OCI-LY3 (cell line): Measurements from ENCODE around the gene IL1RAPL1.
A peak's percentile ranks its signal among the peaks of the same experiment; 100 is the strongest.

Experiments used
- H2AFZ ChIP-seq: fragments of 200-600, 300-600 bp; shearing (Covaris generic); 2 replicates; pipeline ENCODE4 v1.6.0; 2014; ENCODE audit warnings: antibody characterized with exemption, low read depth, low read length
- H3K27ac ChIP-seq: fragments of 200-600, 300-600 bp; sonication (generic); 2 replicates; pipeline ENCODE4 v1.5.1; 2014; ENCODE audit warnings: mild to moderate bottlenecking, low read length, moderate library complexity, mixed read lengths
- H3K27me3 ChIP-seq: fragments of 200-600, 300-600 bp; sonication (generic); 2 replicates; pipeline ENCODE4 v1.6.1; 2014; ENCODE audit warnings: low read depth, low read length, mixed read lengths
- H3K36me3 ChIP-seq: fragments of 200-600, 300-600 bp; sonication (generic); replicated peaks from 2 replicates; pipeline ENCODE3; 2014; ENCODE audit warnings: low read depth, low read length, mixed read lengths
- H3K4me1 ChIP-seq: fragments of 300-600, 200-600 bp; sonication (generic); 2 replicates; pipeline ENCODE4 v1.6.1; 2014; ENCODE audit warnings: low read length, mixed read lengths
- H3K4me2 ChIP-seq: fragments of 200-600, 300-600 bp; sonication (generic); 2 replicates; pipeline ENCODE4 v1.6.1; 2014; ENCODE audit warnings: low read length, mixed read lengths
- H3K4me3 ChIP-seq: fragments of 300-600, 200-600 bp; sonication (generic); 2 replicates; pipeline ENCODE4 v1.5.1; 2014; ENCODE audit warnings: antibody characterized with exemption, mild to moderate bottlenecking, low read length, moderate library complexity
- H3K79me2 ChIP-seq: fragments of 300-600, 200-600 bp; shearing (Covaris generic); 2 replicates; pipeline ENCODE4 v1.6.1; 2014; ENCODE audit warnings: mild to moderate bottlenecking, low read length, mixed read lengths
- H3K9ac ChIP-seq: fragments of 300-600, 200-600 bp; shearing (Covaris generic); 2 replicates; pipeline ENCODE4 v1.6.0; 2014; ENCODE audit warnings: mild to moderate bottlenecking, low read length, moderate library complexity
- H3K9me3 ChIP-seq: fragments of 200-600, 300-600 bp; shearing (Covaris generic); 2 replicates; pipeline ENCODE4 v1.6.1; 2014; ENCODE audit warnings: low read length, mixed read lengths; ENCODE audit not compliant: insufficient read depth
- H4K20me1 ChIP-seq: fragments of 200-600, 300-600 bp; sonication (generic); 2 replicates; pipeline ENCODE4 v1.6.1; 2016; ENCODE audit warnings: low read length, mixed read lengths; ENCODE audit not compliant: insufficient read depth
- CTCF ChIP-seq: fragments of 200-600, 300-600 bp; sonication (generic); IDR thresholded peaks from 2 replicates; pipeline ENCODE4 v1.5.1; 2014; ENCODE audit warnings: antibody characterized with exemption, low read length, low read depth
- EZH2phosphoT487 ChIP-seq: fragments of 200-600 bp; shearing (Covaris generic); IDR thresholded peaks from 2 replicates; pipeline ENCODE4 v1.6.1; 2018; ENCODE audit warnings: antibody characterized with exemption, mixed run types, low read depth

IL1RAPL1 gene

GRCh38 chrX:29225670-29226069 is 638.4 kb downstream of the IL1RAPL1 start:
- H3K9ac ChIP-seq = no peak overlapping the region
- H3K4me3 ChIP-seq = no peak overlapping the region
- no peaks in the 10 kb centered on the region for H3K79me2 ChIP-seq
- no peaks in the 10 kb centered on the region for H3K36me3 ChIP-seq
- no peak overlapping the region for H2AFZ ChIP-seq
- H4K20me1 ChIP-seq = no peaks in the 10 kb centered on the region
- H3K27me3 ChIP-seq = no peaks in the 10 kb centered on the region
- TF ChIP-seq CTCF (no peak), EZH2phosphoT487 (no peak)
- no peak overlapping the region for H3K4me2 ChIP-seq
- no peak overlapping the region for H3K27ac ChIP-seq
- no peaks in the 10 kb centered on the region for H3K4me1 ChIP-seq
- H3K9me3 ChIP-seq = no peaks in the 10 kb centered on the region

GRCh38 chrX:29229802-29230201 is 642.6 kb downstream of the IL1RAPL1 start:
- Histone ChIP-seq H3K9me3 (no peaks in the 10 kb centered on the region), H3K4me3 (no peak overlapping the region), H4K20me1 (no peaks in the 10 kb centered on the region), H3K4me1 (no peaks in the 10 kb centered on the region), H3K36me3 (no peaks in the 10 kb centered on the region), H3K27me3 (no peaks in the 10 kb centered on the region), H3K9ac (no peak overlapping the region), H3K27ac (no peak overlapping the region), H3K4me2 (no peak overlapping the region), H3K79me2 (no peaks in the 10 kb centered on the region), H2AFZ (no peak overlapping the region)
- TF ChIP-seq CTCF (no peak), EZH2phosphoT487 (no peak)

GRCh38 chrX:29231800-29232199 is 644.6 kb downstream of the IL1RAPL1 start:
- Histone ChIP-seq H3K4me1 (no peaks in the 10 kb centered on the region), H3K4me3 (no peak overlapping the region), H3K27ac (no peak overlapping the region), H3K79me2 (no peaks in the 10 kb centered on the region), H3K36me3 (no peaks in the 10 kb centered on the region), H3K9me3 (no peaks in the 10 kb centered on the region), H3K4me2 (no peak overlapping the region), H4K20me1 (no peaks in the 10 kb centered on the region), H2AFZ (no peak overlapping the region), H3K27me3 (no peaks in the 10 kb centered on the region), H3K9ac (no peak overlapping the region)
- TF ChIP-seq EZH2phosphoT487 = no peak
- TF ChIP-seq CTCF = peak; percentile 45

GRCh38 chrX:29233592-29234183 is 646.4 kb downstream of the IL1RAPL1 start:
- Histone ChIP-seq H3K79me2 (no peaks in the 10 kb centered on the region), H3K4me1 (no peaks in the 10 kb centered on the region), H3K9me3 (no peaks in the 10 kb centered on the region), H2AFZ (no peak overlapping the region), H3K27me3 (no peaks in the 10 kb centered on the region), H3K4me2 (no peak overlapping the region), H3K9ac (no peak overlapping the region), H3K36me3 (no peaks in the 10 kb centered on the region), H3K4me3 (no peak overlapping the region), H4K20me1 (no peaks in the 10 kb centered on the region), H3K27ac (no peak overlapping the region)
- no peak for TF ChIP-seq EZH2phosphoT487
- no peak for TF ChIP-seq CTCF
